NCI-H526 (cell line): ENCODE measurements around the gene PIGZ.

Experiments used
- DNase-seq, 2 experiments: peaks; one replicate each; lab custom pipeline; 2025; lab: John Stamatoyannopoulos, UW

PIGZ gene

GRCh38 chr3:196983186-196983585 lies 14.6 kb upstream of the PIGZ start:
- no peak for DNase-seq

GRCh38 chr3:196981657-196982056 lies 13.0 kb upstream of the PIGZ start:
- DNase-seq, result no peak

GRCh38 chr3:196979545-196979944 lies 10.9 kb upstream of the PIGZ start:
- DNase-seq, result no peak

GRCh38 chr3:196976941-196977340 lies 8.3 kb upstream of the PIGZ start:
- DNase-seq, result no peak

- no peak for DNase-seq
Observed at GRCh38 chr3:196975349-196975748, 6.7 kb upstream of the PIGZ start.

GRCh38 chr3:196974661-196975060 lies 6.0 kb upstream of the PIGZ start:
- DNase-seq, result no peak

- no peak for DNase-seq
Observed at GRCh38 chr3:196971094-196971698, 2.6 kb upstream of the PIGZ start.

- no peak for DNase-seq
Observed at GRCh38 chr3:196970547-196971093, 2.0 kb upstream of the PIGZ start.

- DNase-seq, result peak in 1 of 2 experiments; percentile 77
Observed at GRCh38 chr3:196969660-196970546, 1.3 kb upstream of the PIGZ start.

- DNase-seq, result peak in 1 of 2 experiments; percentile 62
Observed at GRCh38 chr3:196969134-196969659, 564 bp upstream of the PIGZ start.

GRCh38 chr3:196967412-196968232 lies 1.0 kb downstream of the PIGZ start:
- no peak for DNase-seq

- no peak for DNase-seq
Observed at GRCh38 chr3:196966526-196967401, 1.9 kb downstream of the PIGZ start.

- DNase-seq, result no peak
Observed at GRCh38 chr3:196965804-196966173, 2.8 kb downstream of the PIGZ start.

- DNase-seq, result no peak
Observed at GRCh38 chr3:196965112-196965803, 3.4 kb downstream of the PIGZ start.

GRCh38 chr3:196963631-196963953 lies 5.0 kb downstream of the PIGZ start:
- DNase-seq, result no peak

- no peak for DNase-seq
Observed at GRCh38 chr3:196962930-196963630, 5.6 kb downstream of the PIGZ start.

GRCh38 chr3:196962108-196962929 lies 6.3 kb downstream of the PIGZ start:
- DNase-seq, result no peak

- DNase-seq, result no peak
Observed at GRCh38 chr3:196954832-196955231, 13.8 kb downstream of the PIGZ start.

- no peak for DNase-seq
Observed at GRCh38 chr3:196951371-196951770, 17.3 kb downstream of the PIGZ start.
